Measurements from ENCODE around the gene HCN3.

DNA sequence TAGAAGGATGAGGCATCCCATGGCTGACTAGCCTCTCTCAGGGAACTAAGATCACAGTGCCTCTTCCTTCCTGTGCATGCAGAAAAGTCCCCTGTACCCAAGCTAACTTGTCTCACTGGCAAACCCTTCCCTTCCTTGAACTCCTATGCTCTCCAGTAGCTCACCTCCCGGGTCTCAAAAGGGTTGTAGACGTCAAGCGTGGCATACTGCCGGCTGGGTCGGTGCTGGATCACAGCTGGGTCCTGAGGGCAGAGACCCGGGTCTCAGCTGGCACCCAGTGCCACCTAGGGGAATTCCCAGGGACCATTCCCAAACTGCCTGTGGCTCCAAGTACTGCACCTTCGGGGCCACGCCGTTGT lies 15.8 kb upstream of the HCN3 start:
- TF ChIP-seq, protein P1, sequence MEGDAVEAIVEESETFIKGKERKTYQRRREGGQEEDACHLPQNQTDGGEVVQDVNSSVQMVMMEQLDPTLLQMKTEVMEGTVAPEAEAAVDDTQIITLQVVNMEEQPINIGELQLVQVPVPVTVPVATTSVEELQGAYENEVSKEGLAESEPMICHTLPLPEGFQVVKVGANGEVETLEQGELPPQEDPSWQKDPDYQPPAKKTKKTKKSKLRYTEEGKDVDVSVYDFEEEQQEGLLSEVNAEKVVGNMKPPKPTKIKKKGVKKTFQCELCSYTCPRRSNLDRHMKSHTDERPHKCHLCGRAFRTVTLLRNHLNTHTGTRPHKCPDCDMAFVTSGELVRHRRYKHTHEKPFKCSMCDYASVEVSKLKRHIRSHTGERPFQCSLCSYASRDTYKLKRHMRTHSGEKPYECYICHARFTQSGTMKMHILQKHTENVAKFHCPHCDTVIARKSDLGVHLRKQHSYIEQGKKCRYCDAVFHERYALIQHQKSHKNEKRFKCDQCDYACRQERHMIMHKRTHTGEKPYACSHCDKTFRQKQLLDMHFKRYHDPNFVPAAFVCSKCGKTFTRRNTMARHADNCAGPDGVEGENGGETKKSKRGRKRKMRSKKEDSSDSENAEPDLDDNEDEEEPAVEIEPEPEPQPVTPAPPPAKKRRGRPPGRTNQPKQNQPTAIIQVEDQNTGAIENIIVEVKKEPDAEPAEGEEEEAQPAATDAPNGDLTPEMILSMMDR (IDR thresholded peaks at IDR 0.05): no peak
- no peak for TF ChIP-seq ZNF263 (CRISPR knock-in tag; IDR thresholded peaks at IDR 0.05; ENCODE audit: low read depth)
- TF ChIP-seq GTF2I (CRISPR knock-in tag; conservative IDR thresholded peaks at IDR 0.05): no peak
